ENCODE data around the gene SECISBP2.
"Not testable (repeated sequence)": the region's sequence is repeated elsewhere in the genome, so short reads cannot be mapped to it uniquely, and the experiment has no call there.

The SECISBP2 gene

GRCh38 chr9:89309608-89310474 is 8.5 kb upstream of the SECISBP2 start:
- no peak for DNase-seq (ENCODE audit: low read depth in 2 of 2)

GRCh38 chr9:89310475-89311345 is 7.6 kb upstream of the SECISBP2 start, which contains the start of gene CKS2:
CKS2 (plus strand) TSS chr9:89311195; CDS start chr9:89311293, 98 bp downstream.
- DNase-seq (ENCODE audit: low read depth in 2 of 2): peak; percentile 99 to 100

- DNase-seq (ENCODE audit: low read depth in 2 of 2): no peak
These were observed 6.7 kb upstream of the SECISBP2 start for GRCh38 chr9:89311346-89312221.

GRCh38 chr9:89312222-89312571 is 6.1 kb upstream of the SECISBP2 start:
- no peak for DNase-seq (ENCODE audit: low read depth in 2 of 2)

GRCh38 chr9:89313842-89314241 is 4.5 kb upstream of the SECISBP2 start:
- no peak for DNase-seq (ENCODE audit: low read depth in 2 of 2)

GRCh38 chr9:89314955-89315354 is 3.3 kb upstream of the SECISBP2 start:
- DNase-seq (ENCODE audit: low read depth in 2 of 2): no peak

GRCh38 chr9:89315482-89315881 is 2.8 kb upstream of the SECISBP2 start:
- DNase-seq (ENCODE audit: low read depth in 2 of 2): no peak

GRCh38 chr9:89317282-89317681 is 1.0 kb upstream of the SECISBP2 start:
- no peak for DNase-seq (ENCODE audit: low read depth in 2 of 2)

GRCh38 chr9:89319015-89319905 is 960 bp downstream of the SECISBP2 start:
- no peak for DNase-seq (ENCODE audit: low read depth in 2 of 2)

- DNase-seq (ENCODE audit: low read depth in 2 of 2): no peak
These were observed 5.1 kb downstream of the SECISBP2 start for GRCh38 chr9:89323390-89323789.

- DNase-seq (ENCODE audit: low read depth in 2 of 2): no peak
These were observed 7.4 kb downstream of the SECISBP2 start for GRCh38 chr9:89325733-89326132.

GRCh38 chr9:89328064-89328463 is 9.8 kb downstream of the SECISBP2 start:
- no peak for DNase-seq (ENCODE audit: low read depth in 2 of 2)

- no peak for DNase-seq (ENCODE audit: low read depth in 2 of 2)
These were observed 11.6 kb downstream of the SECISBP2 start for GRCh38 chr9:89329917-89330316.

- DNase-seq (ENCODE audit: low read depth in 2 of 2): no peak
These were observed 12.2 kb downstream of the SECISBP2 start for GRCh38 chr9:89330513-89330912.

GRCh38 chr9:89339807-89340206 is 21.5 kb downstream of the SECISBP2 start:
- DNase-seq (ENCODE audit: low read depth in 2 of 2): no peak

GRCh38 chr9:89340332-89340731 is 22.0 kb downstream of the SECISBP2 start:
- no peak for DNase-seq (ENCODE audit: low read depth in 2 of 2)

GRCh38 chr9:89342213-89342612 is 23.9 kb downstream of the SECISBP2 start:
- DNase-seq (ENCODE audit: low read depth in 2 of 2): no peak

GRCh38 chr9:89342948-89343347 is 24.6 kb downstream of the SECISBP2 start:
- no peak for DNase-seq (ENCODE audit: low read depth in 2 of 2)

- not testable (repeated sequence) for DNase-seq (ENCODE audit: low read depth in 2 of 2)
These were observed 25.5 kb downstream of the SECISBP2 start for GRCh38 chr9:89343812-89344211.

- no peak for DNase-seq (ENCODE audit: low read depth in 2 of 2)
These were observed 27.2 kb downstream of the SECISBP2 start for GRCh38 chr9:89345476-89345875.

GRCh38 chr9:89346696-89347095 is 28.4 kb downstream of the SECISBP2 start:
- no peak for DNase-seq (ENCODE audit: low read depth in 2 of 2)
